ENCODE measurements around the gene COG1.
A peak's percentile ranks its signal among the peaks of the same experiment; 100 is the strongest.

Gene COG1

DNA sequence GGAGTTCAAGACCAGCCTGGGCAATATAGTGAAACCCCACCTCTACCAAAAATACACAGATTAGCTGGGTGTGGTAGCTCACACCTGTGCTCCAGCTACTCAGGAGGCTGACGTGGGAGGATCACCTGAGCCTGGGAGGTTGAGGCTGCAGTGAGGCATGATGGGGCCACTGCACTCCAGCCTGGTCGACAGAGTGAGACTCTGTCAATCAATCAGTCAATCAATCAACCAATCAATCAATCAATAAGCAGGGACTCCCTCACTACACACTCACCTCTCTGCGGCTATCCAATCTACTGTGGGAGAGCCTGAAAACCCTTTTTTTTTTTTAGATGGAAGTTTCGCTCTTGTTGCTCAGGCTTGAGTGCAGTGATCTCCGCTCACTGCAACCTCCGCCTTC, 37.2 kb downstream of the COG1 start:
- DNase-seq (ENCODE audit: low spot score) = no peak

DNA sequence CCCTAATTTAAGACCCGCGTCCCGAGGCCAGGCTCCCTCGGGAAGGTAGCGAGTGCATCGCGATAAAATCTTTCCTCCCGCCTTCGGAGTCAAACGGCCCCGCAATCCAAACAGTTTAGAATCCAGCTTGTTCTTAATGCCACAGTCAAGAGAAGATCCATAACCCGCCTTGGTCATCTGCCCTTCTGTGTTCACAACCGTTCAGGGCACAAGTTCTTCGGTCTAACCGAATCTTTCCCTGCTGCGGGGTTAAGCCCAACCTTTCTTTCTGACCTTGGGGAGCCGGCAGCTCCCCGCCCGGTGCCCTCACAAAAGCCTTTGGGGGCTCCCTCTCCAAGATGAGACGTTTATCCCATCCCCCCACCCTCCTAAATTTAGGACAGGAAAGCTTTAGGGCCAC, 38.5 kb downstream of the COG1 start:
- no peak for DNase-seq (ENCODE audit: low spot score)

DNA sequence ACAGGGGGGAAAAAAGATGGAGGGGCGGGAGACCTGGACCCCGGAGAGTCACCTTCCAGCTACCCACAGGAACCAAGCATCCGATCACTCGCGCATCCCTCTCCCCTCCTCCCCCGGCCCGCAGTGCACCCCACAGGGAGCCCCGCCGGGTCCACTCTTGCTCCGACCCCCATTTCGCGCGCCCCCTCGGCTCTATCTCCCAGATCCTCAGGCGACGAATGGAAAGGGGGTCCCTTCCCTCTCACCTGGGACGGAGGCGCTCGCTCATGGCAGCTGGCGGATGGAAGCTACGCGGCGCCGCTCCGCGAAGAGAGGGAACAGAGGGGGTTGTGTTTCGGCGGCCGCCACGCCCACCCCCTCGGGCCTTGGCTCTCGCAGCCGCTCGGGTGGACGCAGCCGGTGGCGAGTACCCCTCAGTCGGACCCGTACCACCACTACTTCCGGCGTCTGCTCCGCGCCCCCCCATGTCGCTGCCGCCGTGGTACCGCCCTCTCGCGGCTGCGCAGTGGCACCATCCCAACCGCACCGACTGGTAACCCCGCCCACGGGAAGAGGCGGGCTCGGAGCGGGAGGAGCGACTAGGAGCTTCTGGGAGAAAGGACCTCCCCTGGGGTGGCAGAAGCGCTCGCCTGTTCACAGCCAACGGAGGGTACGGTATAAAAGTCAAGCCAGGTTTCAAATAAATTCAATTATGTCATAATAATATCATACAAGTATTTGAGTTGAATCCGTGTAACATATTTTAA, 39.2 kb downstream of the COG1 start:
- peak; percentile 96 for DNase-seq (ENCODE audit: low spot score)

DNA sequence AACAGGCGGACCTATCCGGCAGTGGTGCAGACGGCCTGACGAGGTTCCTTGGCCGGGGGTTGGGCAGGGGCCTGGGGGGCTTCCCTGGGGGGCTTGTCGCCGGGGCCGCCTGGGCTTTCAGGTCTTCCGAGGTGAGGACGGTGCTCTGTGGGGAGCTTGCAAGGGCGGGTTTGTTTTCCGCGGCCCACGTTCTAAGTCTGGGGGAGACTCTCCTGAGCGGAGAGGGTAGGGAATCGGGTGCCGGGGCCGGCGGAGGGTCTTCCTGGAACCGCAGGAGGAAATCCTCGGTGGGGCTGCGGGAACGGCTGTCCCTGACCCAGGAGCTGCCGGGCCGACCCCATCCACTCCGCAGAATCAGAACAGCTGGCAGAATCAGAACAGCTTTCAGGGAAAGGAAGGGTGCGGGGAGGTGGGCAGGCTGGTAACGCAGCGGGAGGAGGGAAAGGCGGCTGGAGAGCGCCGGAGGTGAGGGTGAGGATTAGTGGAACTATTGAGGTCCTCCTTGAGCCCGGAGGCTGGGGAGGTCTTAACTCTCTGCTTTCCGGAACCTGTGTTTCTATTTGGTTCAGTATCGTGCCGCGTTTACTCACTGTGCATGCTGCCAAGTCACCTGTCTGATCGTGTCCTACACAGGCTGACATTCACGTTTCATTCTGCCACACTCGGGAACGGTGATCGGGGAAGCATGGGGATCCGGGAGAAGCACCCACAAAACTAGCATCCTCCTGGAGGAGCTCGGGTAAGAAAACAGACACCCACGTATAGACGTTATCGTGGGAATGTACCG, 39.9 kb downstream of the COG1 start:
- DNase-seq (ENCODE audit: low spot score) = no peak

DNA sequence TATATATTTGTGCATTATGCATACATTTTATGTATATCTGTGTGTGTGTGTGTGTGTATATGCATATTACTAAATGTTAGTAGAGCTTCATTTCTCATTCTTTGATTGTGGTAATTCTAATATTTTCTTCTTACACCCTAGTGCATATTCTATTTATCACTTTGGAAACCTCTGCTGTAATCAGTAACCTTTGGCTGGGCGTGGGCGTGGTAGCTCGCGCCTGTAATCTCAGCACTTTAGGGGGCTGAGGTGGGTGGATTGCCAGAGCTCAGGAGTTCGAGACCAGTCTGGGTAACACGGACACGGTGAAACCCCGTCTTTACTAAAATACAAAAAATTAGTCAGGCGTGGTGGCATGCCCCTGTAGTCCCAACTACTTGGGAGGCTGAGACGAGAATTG, 41.9 kb downstream of the COG1 start:
- no peak for DNase-seq (ENCODE audit: low spot score)

DNA sequence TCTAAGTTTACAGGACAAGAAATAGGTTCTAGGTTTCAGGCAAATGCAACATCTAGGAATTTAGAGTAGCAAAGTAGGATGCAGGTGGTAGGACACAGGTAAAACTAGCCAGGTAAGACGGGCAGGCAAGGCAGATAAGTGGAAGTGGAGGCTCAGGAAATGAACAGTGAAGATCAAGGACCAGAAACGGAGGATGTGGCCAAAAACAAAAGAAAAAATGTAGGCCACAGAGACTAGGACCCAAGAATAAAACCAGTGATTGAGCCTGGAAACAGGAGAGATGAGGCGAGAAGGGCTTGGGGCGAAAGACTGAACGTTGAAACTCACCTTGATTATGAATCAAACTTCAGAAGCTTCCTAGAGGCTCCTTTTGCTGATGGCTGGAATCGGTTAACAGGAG, 44.9 kb downstream of the COG1 start:
- no peak for DNase-seq (ENCODE audit: low spot score)

DNA sequence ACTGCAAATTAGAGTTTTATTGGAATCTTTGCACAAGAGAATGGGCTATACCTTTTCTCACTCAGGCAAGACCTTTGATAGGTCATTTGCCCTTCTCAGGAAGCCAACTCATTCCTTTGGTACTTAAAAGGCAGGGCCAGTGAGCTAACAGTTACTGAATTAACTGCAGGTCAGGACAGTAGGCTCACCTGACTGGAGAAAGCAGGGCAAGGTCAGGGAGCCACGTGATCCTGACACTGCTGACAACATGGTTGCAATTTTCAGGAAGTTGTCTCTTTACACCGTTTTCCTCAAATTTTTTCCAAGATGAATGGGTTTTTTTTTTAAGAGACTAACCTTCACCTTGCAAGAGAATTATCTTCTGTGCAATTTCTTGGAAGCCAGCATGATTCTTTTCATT, 47.7 kb downstream of the COG1 start:
- DNase-seq (ENCODE audit: low spot score) = no peak

DNA sequence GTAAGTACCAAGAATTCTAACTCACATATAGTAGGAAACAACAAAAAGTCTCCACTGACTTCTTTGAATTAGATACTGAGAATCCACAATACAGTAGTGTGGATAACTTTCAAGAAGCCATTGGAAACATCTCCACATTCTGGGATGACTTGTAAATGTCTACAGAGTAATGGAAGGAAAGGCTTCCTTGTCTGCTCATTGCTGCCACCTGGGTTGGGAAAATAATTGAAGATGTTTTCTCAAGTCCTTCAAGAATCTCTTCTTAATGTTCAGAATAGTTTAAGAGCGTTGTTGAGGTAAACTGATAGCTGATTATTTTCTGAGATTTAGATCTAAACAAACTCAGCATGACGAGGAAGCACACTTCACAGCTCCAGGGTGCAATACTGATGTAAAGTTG, 54.9 kb downstream of the COG1 start:
- no peak for DNase-seq (ENCODE audit: low spot score)

DNA sequence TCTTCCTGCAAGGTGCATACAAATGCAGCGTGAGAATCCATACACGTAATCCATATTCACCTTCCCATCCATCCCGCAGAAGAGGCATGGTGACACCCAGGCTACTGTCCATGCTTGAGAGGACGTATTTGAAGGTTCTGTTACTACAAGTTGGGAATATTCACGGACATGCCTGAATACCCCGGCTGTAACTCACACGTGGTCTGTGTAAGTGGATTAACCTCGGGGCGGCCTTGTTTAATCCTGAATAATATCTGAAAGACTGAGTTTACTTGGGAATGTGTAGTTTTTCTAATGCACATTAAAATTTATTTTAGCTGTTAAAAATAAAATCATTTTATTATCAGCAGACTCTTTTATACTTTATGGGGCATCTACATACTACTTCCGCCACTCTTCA, 55.7 kb downstream of the COG1 start:
- DNase-seq (ENCODE audit: low spot score) = no peak

DNA sequence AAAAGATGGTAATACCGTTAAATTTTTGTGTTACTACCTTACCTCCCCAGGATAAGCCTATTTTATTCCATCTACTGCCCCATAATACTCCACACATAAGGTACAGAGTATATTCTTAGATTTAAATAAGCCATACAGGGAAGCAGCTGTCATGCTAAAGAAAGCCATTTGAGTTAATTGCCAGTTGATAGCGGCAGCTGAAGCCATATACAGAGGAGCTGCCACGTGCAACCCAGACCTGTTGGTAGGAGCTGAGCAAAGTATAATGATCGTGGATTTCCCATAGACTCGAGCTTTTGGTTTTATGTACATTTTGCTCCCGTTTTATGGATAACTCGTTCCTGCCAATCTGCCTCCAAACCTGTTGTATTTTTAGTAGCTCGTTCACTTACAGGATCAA, 56.8 kb downstream of the COG1 start:
- DNase-seq (ENCODE audit: low spot score) = no peak

DNA sequence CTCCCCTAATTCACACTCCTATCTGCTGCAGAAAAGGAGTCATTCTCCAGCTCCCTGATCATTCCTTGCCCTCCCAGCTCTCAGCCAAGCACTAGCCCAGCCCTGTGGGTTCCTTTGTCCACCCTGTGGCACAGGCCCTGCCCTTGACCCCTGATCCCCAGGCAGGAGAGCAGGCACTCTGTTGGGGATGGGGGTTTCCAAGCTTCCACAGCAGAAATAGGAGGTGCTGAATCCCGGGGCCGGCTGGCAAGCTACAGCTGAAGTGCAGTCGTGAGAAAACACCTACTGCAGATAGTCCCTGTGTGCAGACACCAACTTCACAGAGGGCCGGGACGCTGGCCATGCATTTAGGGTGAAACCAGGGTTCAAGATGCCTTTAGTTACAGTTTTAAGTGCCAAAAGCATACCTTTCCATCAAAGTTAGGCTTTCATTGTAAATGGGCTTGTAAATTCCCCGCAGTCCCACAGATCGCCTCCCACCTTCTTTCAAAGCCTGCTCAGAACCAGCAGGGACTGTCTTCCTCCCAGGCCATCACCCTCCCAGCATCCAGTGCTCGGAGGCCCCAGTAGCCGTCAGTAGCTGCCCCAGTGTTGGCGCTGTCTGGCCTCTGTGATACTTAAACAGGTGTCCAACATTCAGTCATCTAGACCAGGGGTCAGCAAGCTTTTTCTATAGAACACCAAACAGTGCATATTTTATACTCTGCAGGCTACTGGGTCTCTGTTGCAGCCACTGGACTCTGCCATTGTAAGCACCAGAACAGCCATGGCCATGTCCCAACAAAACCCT, 58.2 kb downstream of the COG1 start:
- DNase-seq (ENCODE audit: low spot score) = no peak

DNA sequence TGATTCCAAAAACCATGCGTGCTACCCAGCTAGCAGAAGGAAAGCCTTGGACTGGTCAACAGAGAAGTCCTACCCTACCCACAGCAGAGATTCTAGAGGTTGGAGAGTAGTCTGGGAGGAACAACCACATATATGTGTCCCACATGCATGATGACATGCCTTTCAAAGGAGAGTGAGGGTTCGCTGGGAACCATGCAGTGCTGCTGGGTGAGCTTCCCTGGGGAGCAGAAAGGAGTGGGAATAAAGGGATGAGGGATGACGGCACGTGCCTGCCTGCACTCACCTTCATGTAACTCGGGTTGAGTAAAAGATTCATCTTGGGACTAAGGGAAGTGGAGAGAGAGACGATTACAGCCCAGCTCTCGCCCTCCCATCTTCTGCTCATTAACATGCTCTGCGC, 59.0 kb downstream of the COG1 start:
- no peak for DNase-seq (ENCODE audit: low spot score)

DNA sequence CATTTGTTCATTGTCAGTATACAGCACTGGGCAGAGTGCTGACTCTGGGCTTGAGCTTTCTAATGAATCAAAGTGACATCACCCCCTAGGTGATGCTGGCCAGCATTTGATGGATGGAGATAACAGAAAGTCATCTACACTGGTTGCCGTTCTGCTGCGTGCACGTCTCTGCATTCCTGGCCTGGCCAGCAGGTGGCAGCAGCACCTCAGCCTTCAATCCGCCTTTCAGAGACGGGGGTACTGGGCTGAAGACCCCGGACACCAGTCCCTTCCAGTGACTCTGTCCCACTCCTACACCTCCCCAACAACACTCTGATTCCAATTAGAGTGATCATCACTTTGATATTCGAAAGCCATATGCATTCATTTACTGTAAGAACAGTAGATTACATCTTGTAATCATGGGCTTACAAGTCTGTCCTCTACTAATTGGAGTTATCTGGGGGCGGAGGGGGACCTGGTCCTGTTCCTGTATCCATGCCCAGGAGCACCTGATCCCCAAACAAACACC, 62.9 kb downstream of the COG1 start:
- peak; percentile 49 for DNase-seq (ENCODE audit: low spot score)

DNA sequence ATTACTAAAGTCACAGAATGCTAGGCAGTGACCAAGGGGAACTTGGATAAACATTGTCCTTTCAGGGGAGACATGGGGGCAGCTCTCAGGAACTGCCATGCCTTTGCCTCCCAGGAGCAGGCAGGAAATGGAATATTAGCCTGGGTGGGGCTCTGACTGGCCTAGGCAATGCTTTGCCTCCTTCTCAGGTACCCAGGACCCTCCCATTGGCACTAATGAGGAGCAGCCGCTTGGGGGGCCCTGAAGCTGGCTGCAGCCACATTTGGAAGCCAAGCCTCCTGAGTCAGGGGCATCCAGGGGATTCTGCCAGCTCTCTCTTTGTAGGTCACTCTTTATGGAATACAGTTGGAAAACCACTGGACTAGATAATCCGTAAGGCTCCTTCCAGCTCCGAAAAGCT, 63.4 kb downstream of the COG1 start:
- DNase-seq (ENCODE audit: low spot score) = no peak

DNA sequence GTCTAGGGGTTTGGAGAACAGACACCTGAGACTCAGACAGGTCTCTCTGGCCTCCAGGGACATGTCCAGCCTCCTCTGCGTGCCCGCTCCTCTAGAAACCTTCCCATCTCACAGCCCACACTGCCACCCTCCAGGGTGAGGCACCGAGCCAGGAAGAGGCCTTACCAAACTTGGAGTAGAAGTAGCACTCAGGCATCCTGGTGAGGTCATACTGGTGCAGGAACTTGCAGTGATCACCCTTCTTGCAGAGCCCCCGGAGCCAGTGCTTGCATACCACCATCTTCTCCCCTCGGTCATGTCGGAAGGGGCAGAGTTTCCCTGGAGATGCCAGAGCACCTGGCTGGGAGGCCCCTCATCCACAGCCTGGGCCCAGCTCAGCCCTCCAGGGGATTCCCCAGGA, 64.7 kb downstream of the COG1 start:
- no peak for DNase-seq (ENCODE audit: low spot score)
